DND-41 (cell line): ENCODE results near the gene NT5E.

Experiments
- ATAC-seq: fragments of 200-7000 bp; cut with Tn5 transposase; 3 replicates; pipeline ENCODE4 v1.9.1; 2021; ENCODE audit warnings: low read depth; ENCODE audit not compliant: insufficient read depth
- DNase-seq: peaks from one replicate; pipeline ENCODE4 v3.0.0-alpha.2; 2020
- H2AFZ ChIP-seq: 2 replicates; pipeline ENCODE4 v1.6.0; 2012; ENCODE audit warnings: low read depth, low read length
- H3K27ac ChIP-seq: 2 replicates; pipeline ENCODE4 v1.5.1; 2012; ENCODE audit warnings: low read length, inconsistent platforms
- H3K27me3 ChIP-seq: fragments of 200-600 bp; sonication (generic); 2 replicates; pipeline ENCODE4 v1.6.0; 2012; ENCODE audit warnings: low read length, mild to moderate bottlenecking, inconsistent platforms; ENCODE audit not compliant: insufficient read depth, poor library complexity
- H3K36me3 ChIP-seq: 2 replicates; pipeline ENCODE4 v1.5.1; 2012; ENCODE audit warnings: low read length, inconsistent platforms; ENCODE audit not compliant: insufficient read depth
- H3K4me1 ChIP-seq: 2 replicates; pipeline ENCODE4 v1.5.1; 2012; ENCODE audit warnings: mild to moderate bottlenecking, low read length; ENCODE audit not compliant: insufficient read depth
- H3K4me2 ChIP-seq: 2 replicates; pipeline ENCODE4 v1.6.0; 2012; ENCODE audit warnings: mild to moderate bottlenecking, moderate library complexity, low read length, inconsistent platforms; ENCODE audit not compliant: insufficient read depth
- H3K4me3 ChIP-seq, 2 experiments: fragments of 200-600 bp in 1 of 2; shearing (Covaris generic) in 1 of 2; 2 replicates each; pipeline ENCODE4 v1.5.1; 2012 to 2016; ENCODE audit warnings: inconsistent platforms in 2 of 2, low read length in 2 of 2, mild to moderate bottlenecking in 2 of 2, low read depth in 1 of 2, moderate library complexity in 1 of 2
- H3K79me2 ChIP-seq: 2 replicates; pipeline ENCODE4 v1.6.0; 2012; ENCODE audit warnings: low read length, inconsistent platforms; ENCODE audit not compliant: insufficient read depth
- H3K9ac ChIP-seq: 2 replicates; pipeline ENCODE4 v1.6.0; 2012; ENCODE audit warnings: low read depth, mild to moderate bottlenecking, inconsistent platforms, low read length, moderate library complexity
- H3K9me3 ChIP-seq: 2 replicates; pipeline ENCODE4 v1.5.1; 2012; ENCODE audit warnings: low read length, moderate library complexity, mild to moderate bottlenecking, inconsistent platforms; ENCODE audit not compliant: insufficient read depth, severe bottlenecking
- H4K20me1 ChIP-seq: 2 replicates; pipeline ENCODE4 v1.6.0; 2012; ENCODE audit warnings: low read length; ENCODE audit not compliant: insufficient read depth
- CTCF ChIP-seq: IDR thresholded peaks from 2 replicates; pipeline ENCODE4 v1.5.1; 2012; ENCODE audit warnings: borderline replicate concordance, low read length, moderate library complexity, mild to moderate bottlenecking; ENCODE audit not compliant: poor library complexity, severe bottlenecking; ENCODE audit errors: extremely low read depth
- EZH2 ChIP-seq: IDR thresholded peaks from 3 replicates; pipeline ENCODE4 v1.6.1; 2012; ENCODE audit warnings: borderline replicate concordance, low read depth, mild to moderate bottlenecking, moderate library complexity, low read length, inconsistent platforms; ENCODE audit not compliant: severe bottlenecking

Gene NT5E

GRCh38 chr6:85425997-85426396 is 23.9 kb upstream of the NT5E start:
- no peak overlapping the region for H3K4me3 ChIP-seq
- no peaks in the 10 kb centered on the region for H3K4me1 ChIP-seq
- H3K27me3 ChIP-seq, result no peaks in the 10 kb centered on the region
- no peak overlapping the region for H2AFZ ChIP-seq
- H3K27ac ChIP-seq, result no peak overlapping the region
- H4K20me1 ChIP-seq, result no peaks in the 10 kb centered on the region
- no peaks in the 10 kb centered on the region for H3K9me3 ChIP-seq
- TF ChIP-seq CTCF (no peak), EZH2 (no peak)
- no peaks in the 10 kb centered on the region for H3K79me2 ChIP-seq
- H3K9ac ChIP-seq, result no peak overlapping the region
- no peak overlapping the region for H3K4me2 ChIP-seq
- ATAC-seq (no peak), DNase-seq (no peak)
- no peaks in the 10 kb centered on the region for H3K36me3 ChIP-seq

GRCh38 chr6:85428486-85428885 is 21.4 kb upstream of the NT5E start:
- no peaks in the 10 kb centered on the region for H3K27me3 ChIP-seq
- no peaks in the 10 kb centered on the region for H3K9me3 ChIP-seq
- H3K9ac ChIP-seq, result no peak overlapping the region
- TF ChIP-seq CTCF, result no peak
- TF ChIP-seq EZH2, result no peak
- no peak overlapping the region for H3K4me2 ChIP-seq
- no peaks in the 10 kb centered on the region for H4K20me1 ChIP-seq
- H3K27ac ChIP-seq, result no peak overlapping the region
- no peaks in the 10 kb centered on the region for H3K79me2 ChIP-seq
- no peak overlapping the region for H2AFZ ChIP-seq
- no peaks in the 10 kb centered on the region for H3K36me3 ChIP-seq
- H3K4me3 ChIP-seq, result no peak overlapping the region
- DNase-seq (no peak), ATAC-seq (no peak)
- no peaks in the 10 kb centered on the region for H3K4me1 ChIP-seq

DNA sequence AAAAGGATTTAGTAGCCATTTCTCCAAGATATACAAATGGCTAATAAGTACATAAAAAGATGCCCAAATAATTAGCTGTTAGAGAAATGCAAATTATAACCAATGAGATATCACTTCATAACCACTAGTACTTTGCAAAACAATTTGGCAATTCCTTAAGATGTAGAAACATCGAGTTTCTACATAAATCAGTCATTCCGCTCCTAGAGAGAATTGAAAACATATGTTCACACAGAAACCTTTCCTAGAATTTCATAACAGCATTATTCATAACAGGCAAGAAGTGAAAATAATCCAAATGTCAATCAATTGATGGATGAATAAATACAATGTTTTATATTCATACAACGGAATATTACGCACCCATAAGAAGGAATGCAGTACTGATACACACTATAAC is 20.5 kb upstream of the NT5E start:
- H3K4me2 ChIP-seq, result no peak overlapping the region
- H3K9ac ChIP-seq, result no peak overlapping the region
- TF ChIP-seq EZH2, result no peak
- TF ChIP-seq CTCF, result no peak
- H3K27ac ChIP-seq, result no peak overlapping the region
- no peaks in the 10 kb centered on the region for H3K27me3 ChIP-seq
- H2AFZ ChIP-seq, result no peak overlapping the region
- H3K4me1 ChIP-seq, result no peaks in the 10 kb centered on the region
- H3K4me3 ChIP-seq, result no peak overlapping the region
- no peaks in the 10 kb centered on the region for H3K79me2 ChIP-seq
- H4K20me1 ChIP-seq, result no peaks in the 10 kb centered on the region
- ATAC-seq (no peak), DNase-seq (no peak)
- H3K36me3 ChIP-seq, result no peaks in the 10 kb centered on the region
- H3K9me3 ChIP-seq, result no peaks in the 10 kb centered on the region

- Histone ChIP-seq H3K27ac (no peak overlapping the region), H3K79me2 (no peaks in the 10 kb centered on the region), H3K4me1 (no peaks in the 10 kb centered on the region), H4K20me1 (no peaks in the 10 kb centered on the region), H3K27me3 (no peaks in the 10 kb centered on the region), H3K4me2 (no peak overlapping the region), H3K9me3 (no peaks in the 10 kb centered on the region), H3K4me3 (no peak overlapping the region), H3K9ac (no peak overlapping the region), H2AFZ (no peak overlapping the region), H3K36me3 (no peaks in the 10 kb centered on the region)
- no peak for ATAC-seq
- no peak for TF ChIP-seq EZH2
- TF ChIP-seq CTCF, result no peak
- DNase-seq, result no peak
Observed at GRCh38 chr6:85431271-85431670, 18.6 kb upstream of the NT5E start.
